Stomach (tissue), 9 donors: ENCODE results near the gene FAM107B. TPM values are rescaled to one million over a fixed set of nuclear protein-coding genes. Genes with fewer than 3 reads are reported as not detected.

Source experiments
- DNase-seq, 2 donors: peaks; one replicate each; pipeline versions ENCODE4 v3.0.0 to v3.0.0-alpha.2; 2013 to 2019
- H3K27ac ChIP-seq, 5 donors: fragments of 200-600 bp in 4 of 5; sonication (generic) in 4 of 5; one replicate each; pipeline ENCODE4 v1.5.1; 2013 to 2019; ENCODE audit warnings: mild to moderate bottlenecking in 1 of 5, moderate library complexity in 1 of 5
- H3K27me3 ChIP-seq, 3 donors: fragments of 200-600 bp; sonication (generic); one replicate each; pipeline ENCODE4 v1.5.1; 2017 to 2019; ENCODE audit warnings: mixed run types in 1 of 3
- H3K36me3 ChIP-seq, 4 donors: fragments of 200-600 bp; sonication (generic); 1 replicate in 3 of 4; 2 replicates in 1 of 4; pipeline ENCODE4 v1.5.1; 2016 to 2019
- H3K4me1 ChIP-seq, 4 donors: fragments of 200-600 bp; sonication (generic); one replicate each; pipeline ENCODE4 v1.5.1; 2016 to 2019
- H3K4me3 ChIP-seq, 4 donors: fragments of 200-600 bp; sonication (generic) in 3 of 4; one replicate each; pipeline ENCODE4 v1.5.1; 2016 to 2019; ENCODE audit warnings: mild to moderate bottlenecking in 1 of 4
- H3K9me3 ChIP-seq, 4 donors: fragments of 200-600 bp; sonication (generic); one replicate each; pipeline ENCODE4 v1.5.1; 2016 to 2019
- EP300 ChIP-seq: sonication (generic); formaldehyde crosslinking; IDR thresholded peaks from one replicate; pipeline ENCODE4 v1.6.1; 2017; ENCODE audit warnings: antibody characterized with exemption
- POLR2A ChIP-seq, 4 donors: fragments of 450-650 bp; IDR thresholded peaks; one replicate each; pipeline ENCODE4 v1.6.1; 2016; ENCODE audit warnings: antibody characterized with exemption in 4 of 4, control low read depth in 2 of 4, mild to moderate bottlenecking in 1 of 4, moderate library complexity in 1 of 4
- POLR2AphosphoS5 ChIP-seq, 3 donors: sonication (generic); formaldehyde crosslinking; IDR thresholded peaks; one replicate each; pipeline ENCODE4 v1.6.1; 2016; ENCODE audit warnings: antibody characterized with exemption in 3 of 3
- WGBS, 5 donors: extraction: QIAGEN DNeasy Blood & Tissue Kit in 3 of 5; methylation state at CpG; one replicate each; pipeline versions ENCODE4 v1.1.5 to v1.1.7; 2013 to 2018; 5-methylcytosine and 5-hydroxymethylcytosine counted together
- intact Hi-C: fragments of 100-400 bp; cut with DNase I; formaldehyde crosslinking; loops from one replicate; pipeline ENCODE4 v1.15.1; 2023; ENCODE audit warnings: low total_unique reads
- polyA plus RNA-seq, 3 donors: library from polyadenylated mRNA; stranded (reverse); fragments of 200-250 nt; gene quantifications; one replicate each; pipeline ENCODE4 v1.2.3, GENCODE V29; 2013
- total RNA-seq, 5 donors: library from RNA; depleted of rRNA; stranded (reverse); fragments of >200 nt; gene quantifications; one replicate each; pipeline versions ENCODE4 v1.1.0 to v1.2.3, GENCODE V29; 2014 to 2016
- TF ChIP-seq, protein P1 (sequence below), 7 experiments: fragments of 450-650 bp in 4 of 7; fragments of 200-600 bp in 3 of 7; sonication (generic) in 3 of 7; IDR thresholded peaks; one replicate each; pipeline ENCODE4 v1.5.1; 2016 to 2019; ENCODE audit warnings: antibody characterized with exemption in 7 of 7, control low read depth in 2 of 7, mild to moderate bottlenecking in 1 of 7
- donor health status: healthy with polysubstance abuse.
- donor health status: Bipolar disorder and iron deficiency.
- donor health status: healthy.

FAM107B gene
- total and polyA plus RNA-seq, 8 donors: 18.7 to 397 (median 160) TPM

DNA sequence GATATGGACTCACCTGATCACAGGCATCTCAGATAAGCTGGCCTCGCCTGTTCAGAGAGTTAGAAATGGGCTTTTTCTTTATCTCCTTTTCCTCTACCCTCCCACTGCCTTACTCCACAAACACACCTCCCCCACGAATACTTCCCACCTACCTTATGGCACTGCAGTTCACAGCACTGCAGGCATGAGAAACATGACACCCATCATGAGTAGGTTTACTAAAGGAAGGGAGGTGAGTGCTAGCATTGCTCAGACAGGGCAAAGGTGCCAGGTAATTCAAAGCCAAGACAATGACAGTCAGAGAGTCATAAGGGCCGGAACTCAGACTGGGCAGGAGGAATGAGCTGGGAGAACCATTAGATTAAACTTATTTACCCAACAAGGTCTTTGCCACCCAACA, 220.6 kb downstream of the FAM107B start:
- H3K27me3 ChIP-seq: no peaks in the 10 kb centered on the region
- H3K36me3 ChIP-seq: peaks cover 0 to 3% (median 0%) of the 10 kb centered on the region in 4 donors
- peaks cover 55 to 96% (median 76%) of the 10 kb centered on the region in 4 donors for H3K4me1 ChIP-seq
- peak overlapping the region; percentile 69 to 90 (median 82) for H3K27ac ChIP-seq
- 24 to 41% (median 38%) methylated on average over 3 of the region's 3 CpGs for WGBS, 5 donors
- DNase-seq: peak; percentile 59 to 76
- intact Hi-C loops: no loop called here
- H3K9me3 ChIP-seq: no peaks in the 10 kb centered on the region
- peak overlapping the region in 1 of 4 donors; percentile 6 for H3K4me3 ChIP-seq
- TF ChIP-seq, protein P1, sequence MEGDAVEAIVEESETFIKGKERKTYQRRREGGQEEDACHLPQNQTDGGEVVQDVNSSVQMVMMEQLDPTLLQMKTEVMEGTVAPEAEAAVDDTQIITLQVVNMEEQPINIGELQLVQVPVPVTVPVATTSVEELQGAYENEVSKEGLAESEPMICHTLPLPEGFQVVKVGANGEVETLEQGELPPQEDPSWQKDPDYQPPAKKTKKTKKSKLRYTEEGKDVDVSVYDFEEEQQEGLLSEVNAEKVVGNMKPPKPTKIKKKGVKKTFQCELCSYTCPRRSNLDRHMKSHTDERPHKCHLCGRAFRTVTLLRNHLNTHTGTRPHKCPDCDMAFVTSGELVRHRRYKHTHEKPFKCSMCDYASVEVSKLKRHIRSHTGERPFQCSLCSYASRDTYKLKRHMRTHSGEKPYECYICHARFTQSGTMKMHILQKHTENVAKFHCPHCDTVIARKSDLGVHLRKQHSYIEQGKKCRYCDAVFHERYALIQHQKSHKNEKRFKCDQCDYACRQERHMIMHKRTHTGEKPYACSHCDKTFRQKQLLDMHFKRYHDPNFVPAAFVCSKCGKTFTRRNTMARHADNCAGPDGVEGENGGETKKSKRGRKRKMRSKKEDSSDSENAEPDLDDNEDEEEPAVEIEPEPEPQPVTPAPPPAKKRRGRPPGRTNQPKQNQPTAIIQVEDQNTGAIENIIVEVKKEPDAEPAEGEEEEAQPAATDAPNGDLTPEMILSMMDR (IDR thresholded peaks at IDR 0.05): no peak
- TF ChIP-seq POLR2AphosphoS5 (IDR thresholded peaks at IDR 0.05) (peak in 2 of 3 donors; percentile 39 to 49), EP300 (no peak), POLR2A (IDR thresholded peaks at IDR 0.05) (no peak)

DNA sequence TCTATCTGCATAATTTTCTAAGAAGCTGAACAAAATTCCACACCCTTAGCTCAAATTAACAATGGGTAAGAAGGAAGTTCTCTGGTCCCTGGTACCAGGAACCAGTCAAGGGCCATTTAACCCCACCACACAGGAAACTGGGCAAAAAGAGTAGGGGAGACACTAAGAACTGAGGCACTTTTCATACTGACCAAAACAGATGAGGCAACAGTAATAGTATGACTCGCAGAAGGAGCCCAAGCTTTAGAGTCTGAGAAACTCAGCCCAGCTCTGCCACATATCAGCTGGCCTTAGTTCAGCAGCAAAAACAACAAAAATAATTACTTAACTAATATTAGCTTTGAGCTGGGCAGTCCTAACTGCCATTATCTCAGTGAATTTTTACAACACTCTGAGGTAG, 221.2 kb downstream of the FAM107B start:
- peaks cover 55 to 96% (median 77%) of the 10 kb centered on the region in 4 donors for H3K4me1 ChIP-seq
- no peak for TF ChIP-seq POLR2AphosphoS5 (IDR thresholded peaks at IDR 0.05)
- TF ChIP-seq POLR2A (IDR thresholded peaks at IDR 0.05): no peak
- TF ChIP-seq, protein P1 (IDR thresholded peaks at IDR 0.05): no peak
- TF ChIP-seq EP300: no peak
- intact Hi-C loops: no loop called here
- 27 to 55% (median 44%) methylated on average over 1 of the region's 1 CpG for WGBS, 5 donors
- peak overlapping the region; percentile 69 to 90 (median 82) for H3K27ac ChIP-seq
- H3K27me3 ChIP-seq: no peaks in the 10 kb centered on the region
- H3K36me3 ChIP-seq: peaks cover 0 to 3% (median under 1%) of the 10 kb centered on the region in 4 donors
- no peaks in the 10 kb centered on the region for H3K9me3 ChIP-seq
- DNase-seq: peak in 1 of 2 donors; percentile 54
- no peak overlapping the region for H3K4me3 ChIP-seq

DNA sequence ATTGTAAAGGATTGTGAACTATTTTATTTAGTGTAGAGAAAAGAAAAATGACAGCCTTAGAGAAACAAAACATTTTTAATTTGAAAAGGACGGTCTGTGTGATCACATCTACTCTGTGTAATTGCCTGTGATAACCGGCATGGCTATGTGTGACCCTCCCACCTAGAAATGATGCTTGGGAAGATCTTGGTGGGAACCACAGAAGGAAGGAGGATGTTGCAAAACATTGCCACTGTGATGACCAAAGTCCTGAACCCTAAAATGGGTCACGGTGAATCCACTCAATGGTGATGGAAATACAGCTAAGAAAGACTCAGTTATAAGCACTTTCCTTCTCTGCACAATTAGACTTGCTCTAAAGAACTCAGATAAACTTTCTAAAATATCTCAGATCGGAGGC, 222.7 kb downstream of the FAM107B start:
- WGBS, 5 donors: 50 to 71% (median 59%) methylated on average over 4 of the region's 4 CpGs
- Histone ChIP-seq H3K9me3 (no peaks in the 10 kb centered on the region), H3K4me3 (no peak overlapping the region), H3K4me1 (peaks cover 48 to 96% (median 75%) of the 10 kb centered on the region in 4 donors), H3K36me3 (peaks cover 0 to 12% (median 6%) of the 10 kb centered on the region in 4 donors), H3K27ac (peak overlapping the region; percentile 50 to 90 (median 80)), H3K27me3 (no peaks in the 10 kb centered on the region)
- intact Hi-C loops: no loop called here
- no peak for DNase-seq
- TF ChIP-seq POLR2AphosphoS5 (IDR thresholded peaks at IDR 0.05): no peak
- no peak for TF ChIP-seq EP300
- no peak for TF ChIP-seq POLR2A (IDR thresholded peaks at IDR 0.05)
- TF ChIP-seq, protein P1 (IDR thresholded peaks at IDR 0.05): no peak

DNA sequence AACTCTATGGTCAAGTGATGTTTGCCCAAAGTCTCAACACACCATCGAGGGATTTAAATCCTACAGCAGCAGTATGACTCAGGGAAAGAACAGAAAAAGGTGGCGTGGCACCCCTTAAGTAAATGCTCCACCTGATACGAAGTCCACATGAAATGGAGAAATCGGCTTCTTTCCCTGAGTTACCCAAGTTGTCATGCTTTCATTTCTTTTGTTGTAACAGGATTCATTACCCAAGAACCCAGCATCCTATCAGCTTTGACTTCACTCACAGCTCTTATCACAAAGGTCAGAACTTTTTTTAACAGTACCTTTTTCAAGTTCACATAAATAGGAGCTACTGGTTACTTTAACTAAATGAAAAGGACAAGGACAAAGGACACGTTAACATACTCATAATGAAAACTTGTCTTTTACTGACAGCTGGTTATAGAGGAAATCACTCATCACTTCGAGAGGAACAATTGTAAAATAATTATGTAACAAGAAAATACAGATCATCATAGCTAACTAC, 224.2 kb downstream of the FAM107B start:
- peak overlapping the region; percentile 66 to 90 (median 80) for H3K27ac ChIP-seq
- no peaks in the 10 kb centered on the region for H3K9me3 ChIP-seq
- no peaks in the 10 kb centered on the region for H3K27me3 ChIP-seq
- peaks cover 0 to 12% (median 6%) of the 10 kb centered on the region in 4 donors for H3K36me3 ChIP-seq
- intact Hi-C loops: no loop called here
- H3K4me3 ChIP-seq: no peak overlapping the region
- H3K4me1 ChIP-seq: peaks cover 37 to 96% (median 67%) of the 10 kb centered on the region in 4 donors
- DNase-seq: peak in 1 of 2 donors; percentile 92
- WGBS, 5 donors: 30 to 53% (median 41%) methylated on average over 6 of the region's 6 CpGs
- TF ChIP-seq, protein P1 (IDR thresholded peaks at IDR 0.05): no peak
- TF ChIP-seq POLR2AphosphoS5 (IDR thresholded peaks at IDR 0.05) (peak in 2 of 3 donors; percentile 47 to 82), POLR2A (IDR thresholded peaks at IDR 0.05) (no peak), EP300 (no peak)
